H9 (cell line): ENCODE data around the gene SMIM28. TPM values are rescaled to one million over a fixed set of nuclear protein-coding genes. Genes with fewer than 3 reads are reported as not detected.

ENCODE experiments used
- DNase-seq: peaks from one replicate; pipeline ENCODE4 v3.0.0-alpha.2; 2017
- H2AFZ ChIP-seq: one replicate; pipeline ENCODE4 v1.6.1; 2013; ENCODE audit warnings: mild to moderate bottlenecking, low read length, control low read depth, moderate library complexity
- H2AK5ac ChIP-seq: 2 replicates; pipeline ENCODE4 v1.6.1; 2013; ENCODE audit warnings: low read length, control low read depth, mixed read lengths; ENCODE audit not compliant: insufficient read length
- H2BK120ac ChIP-seq: one replicate; pipeline ENCODE4 v1.6.1; 2013; ENCODE audit warnings: low read depth, mild to moderate bottlenecking, low read length, control low read depth, inconsistent platforms; ENCODE audit not compliant: poor library complexity, severe bottlenecking
- H2BK12ac ChIP-seq: 2 replicates; pipeline ENCODE4 v1.6.1; 2013; ENCODE audit warnings: low read length, control low read depth, mixed read lengths, low read depth; ENCODE audit not compliant: insufficient read length
- H2BK15ac ChIP-seq: 2 replicates; pipeline ENCODE4 v1.6.1; 2013; ENCODE audit warnings: low read depth, low read length, control low read depth
- H2BK20ac ChIP-seq: one replicate; pipeline ENCODE4 v1.6.1; 2013; ENCODE audit warnings: low read depth, mild to moderate bottlenecking, low read length, control low read depth, inconsistent platforms; ENCODE audit not compliant: poor library complexity, severe bottlenecking
- H2BK5ac ChIP-seq: 2 replicates; pipeline ENCODE4 v1.6.1; 2013; ENCODE audit warnings: low read length, control low read depth, mixed read lengths; ENCODE audit not compliant: insufficient read length
- H3K14ac ChIP-seq: 2 replicates; pipeline ENCODE4 v1.6.1; 2013; ENCODE audit warnings: low read length, control low read depth; ENCODE audit not compliant: insufficient read depth
- H3K18ac ChIP-seq: 2 replicates; pipeline ENCODE4 v1.6.1; 2013; ENCODE audit warnings: low read depth, mild to moderate bottlenecking, mixed read lengths, low read length, control low read depth; ENCODE audit not compliant: insufficient read length
- H3K23ac ChIP-seq: 2 replicates; pipeline ENCODE4 v1.6.1; 2013; ENCODE audit warnings: low read length, control low read depth, mixed read lengths, low read depth; ENCODE audit not compliant: insufficient read length
- H3K23me2 ChIP-seq: 2 replicates; pipeline ENCODE4 v1.6.1; 2013; ENCODE audit warnings: low read depth, mild to moderate bottlenecking, mixed read lengths, low read length, control low read depth; ENCODE audit not compliant: insufficient read length, poor library complexity, severe bottlenecking
- H3K27ac ChIP-seq: 2 replicates; pipeline ENCODE4 v1.5.1; 2013; ENCODE audit warnings: low read length, control low read depth, mixed read lengths, low read depth; ENCODE audit not compliant: insufficient read length
- H3K27me3 ChIP-seq: 2 replicates; pipeline ENCODE4 v1.6.1; 2013; ENCODE audit warnings: low read length, control low read depth, inconsistent platforms; ENCODE audit not compliant: insufficient read depth
- H3K4ac ChIP-seq: 2 replicates; pipeline ENCODE4 v1.6.1; 2013; ENCODE audit warnings: low read depth, mild to moderate bottlenecking, control low read depth, inconsistent platforms, low read length, moderate library complexity
- H3K4me1 ChIP-seq: 2 replicates; pipeline ENCODE4 v1.6.1; 2013; ENCODE audit warnings: low read length, control low read depth, inconsistent platforms; ENCODE audit not compliant: insufficient read depth
- H3K4me2 ChIP-seq: 2 replicates; pipeline ENCODE4 v1.6.1; 2013; ENCODE audit warnings: low read length, control low read depth, mixed read lengths; ENCODE audit not compliant: insufficient read length, insufficient read depth
- H3K56ac ChIP-seq: 2 replicates; pipeline ENCODE4 v1.6.1; 2013; ENCODE audit warnings: low read depth, mild to moderate bottlenecking, mixed read lengths, low read length, control low read depth; ENCODE audit not compliant: insufficient read length
- H3K79me1 ChIP-seq: 2 replicates; pipeline ENCODE4 v1.6.1; 2013; ENCODE audit warnings: low read depth, mild to moderate bottlenecking, moderate library complexity, low read length, control low read depth, inconsistent platforms; ENCODE audit not compliant: insufficient read depth, poor library complexity, severe bottlenecking
- H3K79me2 ChIP-seq: 2 replicates; pipeline ENCODE4 v1.6.1; 2013; ENCODE audit warnings: low read length, control low read depth, inconsistent platforms; ENCODE audit not compliant: insufficient read depth
- H3K9ac ChIP-seq: 2 replicates; pipeline ENCODE4 v1.6.1; 2013; ENCODE audit warnings: low read length, control low read depth, mixed read lengths; ENCODE audit not compliant: insufficient read length; ENCODE audit errors: extremely low read depth
- H3K9me3 ChIP-seq: one replicate; pipeline ENCODE4 v1.6.1; 2013; ENCODE audit warnings: low read depth, low read length, inconsistent platforms; ENCODE audit not compliant: control insufficient read depth
- H3T11ph ChIP-seq: one replicate; pipeline ENCODE4 v1.6.1; 2013; ENCODE audit warnings: mild to moderate bottlenecking, low read length, control low read depth, inconsistent platforms
- H4K20me1 ChIP-seq: one replicate; pipeline ENCODE4 v1.6.1; 2013; ENCODE audit not compliant: control insufficient read depth, insufficient read length, insufficient read depth
- H4K5ac ChIP-seq: 2 replicates; pipeline ENCODE4 v1.6.1; 2013; ENCODE audit warnings: low read depth, mild to moderate bottlenecking, mixed read lengths, low read length, control low read depth; ENCODE audit not compliant: insufficient read length
- H4K8ac ChIP-seq: replicated peaks from 2 replicates; pipeline ENCODE4 v1.6.1; 2013; ENCODE audit warnings: low read length, control low read depth, mixed read lengths, low read depth; ENCODE audit not compliant: insufficient read length
- H4K91ac ChIP-seq: 2 replicates; pipeline ENCODE4 v1.6.1; 2013; ENCODE audit warnings: low read depth, mild to moderate bottlenecking, moderate library complexity, mixed read lengths, low read length, control low read depth; ENCODE audit not compliant: insufficient read length
- H3K27ac Mint-ChIP-seq, 3 experiments: 2 replicates in 2 of 3; 3 replicates in 1 of 3; pipeline ENCODE4 v1.8.0; 2020 to 2021; ENCODE audit warnings: mixed read lengths in 3 of 3, mild to moderate bottlenecking in 1 of 3, moderate library complexity in 1 of 3
- H3K27me3 Mint-ChIP-seq: 2 replicates; pipeline ENCODE4 v1.8.0; 2021; ENCODE audit warnings: low read depth, mild to moderate bottlenecking, moderate library complexity, mixed read lengths
- H3K36me3 Mint-ChIP-seq, 3 experiments: 2 replicates in 2 of 3; 3 replicates in 1 of 3; pipeline ENCODE4 v1.8.0; 2020 to 2021; ENCODE audit warnings: low read depth in 3 of 3, mixed read lengths in 3 of 3; ENCODE audit not compliant: insufficient read depth in 1 of 3
- H3K4me1 Mint-ChIP-seq, 2 experiments: 2 replicates each; pipeline ENCODE4 v1.8.0; 2020; ENCODE audit warnings: mixed read lengths in 2 of 2
- H3K4me3 Mint-ChIP-seq, 2 experiments: 2 replicates in 1 of 2; 3 replicates in 1 of 2; pipeline ENCODE4 v1.8.0; 2020 to 2021; ENCODE audit warnings: mild to moderate bottlenecking in 2 of 2, mixed read lengths in 2 of 2, moderate library complexity in 1 of 2
- H3K9me3 Mint-ChIP-seq, 2 experiments: 2 replicates in 1 of 2; 3 replicates in 1 of 2; pipeline ENCODE4 v1.8.0; 2020; ENCODE audit warnings: mild to moderate bottlenecking in 2 of 2, mixed read lengths in 2 of 2, moderate library complexity in 1 of 2
- CTCF ChIP-seq: fragments of 200-600 bp; sonication (generic); conservative IDR thresholded peaks from 3 replicates; pipeline ENCODE4 v1.8.0; 2021; ENCODE audit warnings: antibody characterized with exemption, mild to moderate bottlenecking
- WGBS: extraction: QIAGEN DNeasy Blood & Tissue Kit; methylation state at CpG from one replicate; pipeline ENCODE4 v1.1.7; 2013; ENCODE audit warnings: missing lambda C conversion rate, low lambda C conversion rate, mixed read lengths; ENCODE audit not compliant: insufficient read length; ENCODE audit errors: extremely low coverage; 5-methylcytosine and 5-hydroxymethylcytosine counted together
- total RNA-seq: library from RNA; stranded (reverse); gene quantifications from 2 replicates; pipeline ENCODE4 v1.2.1, GENCODE V29; 2021

Gene SMIM28
- total RNA-seq, 1 experiment from 2014 or later = not detected

- H3K27ac Mint-ChIP-seq = no peak overlapping the region
- H3K9ac ChIP-seq = no peak overlapping the region
- H3K4me2 ChIP-seq = no peak overlapping the region
- H3K4ac ChIP-seq = no peak overlapping the region
- H3K27ac ChIP-seq = no peak overlapping the region
- no peaks in the 10 kb centered on the region; the same call in 1 of the 2 replicates for H3K27me3 Mint-ChIP-seq
- no peak overlapping the region for H3T11ph ChIP-seq
- no peak overlapping the region for H2BK12ac ChIP-seq
- H2BK5ac ChIP-seq = no peak overlapping the region
- no peaks in the 10 kb centered on the region for H3K79me1 ChIP-seq
- no peak overlapping the region for H2AK5ac ChIP-seq
- H3K23ac ChIP-seq = no peak overlapping the region
- H2BK20ac ChIP-seq = no peak overlapping the region
- H4K91ac ChIP-seq = no peak overlapping the region
- no peak overlapping the region for H2AFZ ChIP-seq
- H3K27me3 ChIP-seq = no peaks in the 10 kb centered on the region
- no peaks in the 10 kb centered on the region for H3K9me3 Mint-ChIP-seq
- H4K5ac ChIP-seq = no peak overlapping the region
- no peak overlapping the region for H2BK120ac ChIP-seq
- no peaks in the 10 kb centered on the region for H4K20me1 ChIP-seq
- H3K56ac ChIP-seq = no peak overlapping the region
- no peak overlapping the region for H3K14ac ChIP-seq
- TF ChIP-seq CTCF = no peak; the same call in 2 of the 3 replicates
- no peak overlapping the region for H3K4me3 Mint-ChIP-seq
- H3K4me1 Mint-ChIP-seq = 0 out of 4 replicates have a peak, but pooled peaks cover 0 to 6% of the 10 kb centered on the region in 2 experiments
- WGBS = no CpG with 5 or more reads among the region's 8 CpGs
- H3K9me3 ChIP-seq = no peaks in the 10 kb centered on the region
- H2BK15ac ChIP-seq = no peak overlapping the region
- DNase-seq = no peak
- H4K8ac ChIP-seq = no peak overlapping the region
- H3K4me1 ChIP-seq = no peaks in the 10 kb centered on the region
- no peak overlapping the region for H3K18ac ChIP-seq
- no peaks in the 10 kb centered on the region for H3K23me2 ChIP-seq
- no peaks in the 10 kb centered on the region for H3K36me3 Mint-ChIP-seq
- no peaks in the 10 kb centered on the region for H3K79me2 ChIP-seq
Measured at GRCh38 chr6:138397128-138398122, 19.7 kb downstream of the SMIM28 start.
